Astrocyte of the hippocampus (primary cell): ENCODE results near the gene WNT9A.
"Not testable (repeated sequence)": the region's sequence is repeated elsewhere in the genome, so short reads cannot be mapped to it uniquely, and the experiment has no call there.

Experiments
- DNase-seq: peaks from one replicate; pipeline ENCODE4 v3.0.0; 2011; ENCODE audit warnings: low read depth, low spot score

The WNT9A gene, protein sequence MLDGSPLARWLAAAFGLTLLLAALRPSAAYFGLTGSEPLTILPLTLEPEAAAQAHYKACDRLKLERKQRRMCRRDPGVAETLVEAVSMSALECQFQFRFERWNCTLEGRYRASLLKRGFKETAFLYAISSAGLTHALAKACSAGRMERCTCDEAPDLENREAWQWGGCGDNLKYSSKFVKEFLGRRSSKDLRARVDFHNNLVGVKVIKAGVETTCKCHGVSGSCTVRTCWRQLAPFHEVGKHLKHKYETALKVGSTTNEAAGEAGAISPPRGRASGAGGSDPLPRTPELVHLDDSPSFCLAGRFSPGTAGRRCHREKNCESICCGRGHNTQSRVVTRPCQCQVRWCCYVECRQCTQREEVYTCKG

DNA sequence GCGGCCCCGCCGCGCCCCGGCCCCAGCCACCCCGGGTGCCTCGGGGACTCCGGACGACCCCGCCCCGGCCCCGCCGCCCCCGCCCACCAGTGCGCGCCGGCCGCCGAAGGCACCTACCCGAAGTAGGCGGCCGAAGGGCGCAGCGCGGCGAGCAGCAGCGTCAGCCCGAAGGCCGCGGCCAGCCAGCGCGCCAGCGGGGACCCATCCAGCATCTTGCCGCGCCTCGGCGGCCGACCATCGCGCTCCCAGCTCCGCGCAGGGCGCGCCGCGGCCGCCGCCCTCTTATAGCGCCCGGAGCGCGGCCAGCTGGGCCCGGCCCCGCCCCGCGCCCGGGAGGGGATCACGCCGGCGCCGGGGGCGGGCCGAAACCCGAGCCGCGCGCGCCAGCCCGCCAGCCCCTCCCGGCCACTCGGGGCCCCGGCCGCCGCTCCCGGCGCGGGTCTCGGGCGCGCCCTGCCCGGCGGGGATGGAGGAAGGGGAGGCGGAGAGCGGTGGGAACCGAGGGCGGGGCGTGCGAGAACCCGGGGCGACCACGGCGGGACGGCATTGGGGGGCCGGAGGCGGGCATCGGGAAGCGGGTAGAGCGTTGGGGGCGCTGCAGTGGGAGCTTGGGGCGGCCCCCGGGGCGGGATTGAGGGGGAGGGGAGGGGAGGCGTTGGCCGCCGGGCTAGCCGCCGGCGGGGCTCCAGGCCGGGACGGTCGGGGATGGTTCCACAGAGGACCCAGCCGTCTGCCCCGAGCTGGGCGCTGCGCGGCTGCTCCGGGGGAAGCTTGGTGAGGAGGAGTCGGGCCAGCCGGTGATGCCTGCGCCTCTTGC, at the start of gene WNT9A:
Gene WNT9A (minus strand): TSS at position 257 of the 817 bp plus-strand sequence. CDS start 45 bp downstream, at position 212.
- peak; percentile 80 for DNase-seq

DNA sequence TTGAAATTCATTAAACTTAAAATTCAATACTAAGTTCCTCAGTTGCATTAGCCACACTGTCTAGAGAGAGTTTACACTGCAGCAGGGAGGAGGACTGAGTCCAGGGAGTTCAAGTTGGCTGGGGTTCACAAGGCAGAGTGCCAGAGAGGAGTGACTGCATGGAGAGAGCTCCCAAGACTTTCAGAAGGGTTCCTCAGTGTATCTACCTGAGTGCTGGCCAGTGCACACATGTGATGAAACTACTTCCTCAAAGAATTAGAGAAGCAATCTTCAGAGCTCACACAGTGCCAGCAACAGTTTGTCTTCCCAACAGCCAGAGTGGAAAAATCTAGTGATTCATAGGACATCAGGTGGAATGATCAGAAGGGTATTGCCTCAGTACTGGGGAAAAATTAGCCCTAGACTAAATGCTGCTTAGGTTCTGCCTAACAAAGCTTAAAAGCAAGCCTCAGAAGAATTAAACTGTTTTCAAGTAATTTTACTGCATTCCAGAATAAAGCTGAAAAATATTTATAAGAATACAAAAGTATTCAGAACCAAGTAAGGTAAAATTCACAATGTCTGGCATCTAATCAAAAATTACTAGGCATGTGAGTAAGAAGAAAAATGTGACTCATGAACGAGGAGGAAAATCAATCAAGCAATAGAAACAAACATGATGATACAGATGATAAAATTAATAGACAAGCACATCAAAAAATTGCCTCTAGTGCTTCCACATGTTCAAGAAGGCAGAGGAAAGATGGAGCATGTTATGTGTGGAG, 48.6 kb upstream of the WNT9A start:
- no peak for DNase-seq

DNA sequence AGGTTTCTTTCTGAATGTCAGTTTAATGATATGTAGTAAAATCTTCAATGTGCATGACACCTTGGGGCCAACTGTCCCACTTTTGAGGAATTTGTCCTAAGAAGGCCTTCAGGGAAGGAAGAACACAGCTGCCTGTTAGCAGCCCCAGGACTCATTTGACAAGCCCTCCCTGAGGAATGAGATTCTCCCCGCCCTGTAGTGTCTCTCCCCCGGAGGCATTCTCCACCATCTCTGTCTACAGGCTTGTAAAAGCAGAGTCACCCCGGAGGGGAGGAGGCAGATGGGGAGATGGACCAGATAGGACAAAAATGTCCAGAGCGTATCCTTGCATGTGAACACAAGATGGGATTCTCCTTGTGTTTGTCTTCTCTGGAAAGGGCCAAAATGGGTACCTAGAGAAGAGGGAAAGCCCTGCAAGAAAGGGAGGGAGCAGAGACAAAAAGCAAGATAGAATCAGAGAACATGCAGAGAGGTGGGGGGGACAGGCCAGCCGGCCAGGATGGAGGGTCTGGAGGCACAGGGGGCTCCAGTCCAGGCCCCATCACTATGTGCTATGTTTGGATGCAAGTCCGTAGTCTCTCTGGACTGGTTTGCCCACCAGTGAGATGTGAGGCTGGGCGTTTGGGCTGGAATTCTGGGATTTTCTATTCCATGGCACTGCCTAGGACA, 47.0 kb upstream of the WNT9A start:
- DNase-seq = no peak

DNA sequence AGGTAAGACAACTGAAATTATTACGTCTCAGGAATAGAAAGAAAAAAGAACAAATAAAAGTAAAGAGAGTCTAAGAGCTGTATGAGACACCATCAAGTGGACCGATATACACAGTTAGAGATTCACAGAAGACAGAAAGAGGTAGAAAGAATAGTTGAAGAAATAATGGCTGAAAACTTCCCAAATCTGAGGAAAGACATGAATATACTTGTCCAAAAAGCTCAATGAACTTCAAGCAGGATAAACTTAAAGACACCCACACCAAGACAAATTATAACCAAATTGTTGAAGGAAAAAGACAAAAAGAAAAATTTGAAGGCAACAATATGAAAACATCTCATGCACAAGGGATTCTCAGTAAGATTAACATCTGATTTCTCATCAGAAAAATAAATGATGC, 39.4 kb upstream of the WNT9A start:
- DNase-seq = no peak

DNA sequence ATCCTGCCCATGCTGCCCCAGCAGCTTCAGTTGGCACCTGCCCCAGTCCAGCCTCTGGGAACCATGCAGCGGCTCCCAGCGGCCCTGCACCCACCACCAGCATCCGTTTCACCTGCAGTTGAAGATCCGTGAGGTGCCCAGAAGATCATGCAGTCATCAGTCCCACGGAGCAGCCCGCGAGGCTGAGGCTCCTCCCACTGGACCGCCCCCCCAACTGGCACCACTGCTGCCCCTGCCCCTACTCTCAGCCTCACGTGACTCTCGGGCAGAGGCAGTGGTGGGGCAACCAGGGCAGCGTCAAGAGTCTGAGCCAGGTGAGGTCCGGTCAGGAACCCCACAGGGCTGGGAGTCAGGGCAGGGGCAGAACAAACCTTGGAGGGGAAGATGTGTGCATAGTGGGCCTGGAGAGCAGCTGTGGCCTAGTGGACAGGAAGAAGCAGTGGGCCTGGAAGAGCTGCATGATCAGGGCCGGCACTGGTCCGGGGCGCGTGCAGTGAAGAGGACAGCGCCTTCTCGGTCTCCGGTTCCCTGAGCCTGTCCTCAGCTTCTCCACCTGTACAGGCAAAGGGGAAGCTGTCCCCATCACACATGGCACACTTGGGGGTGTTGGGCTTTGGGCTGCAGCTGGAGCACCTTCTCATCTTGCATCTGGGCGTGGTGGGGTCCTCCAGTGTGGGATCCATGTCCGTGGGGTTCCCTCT, 28.0 kb upstream of the WNT9A start:
- DNase-seq = not testable (repeated sequence)

DNA sequence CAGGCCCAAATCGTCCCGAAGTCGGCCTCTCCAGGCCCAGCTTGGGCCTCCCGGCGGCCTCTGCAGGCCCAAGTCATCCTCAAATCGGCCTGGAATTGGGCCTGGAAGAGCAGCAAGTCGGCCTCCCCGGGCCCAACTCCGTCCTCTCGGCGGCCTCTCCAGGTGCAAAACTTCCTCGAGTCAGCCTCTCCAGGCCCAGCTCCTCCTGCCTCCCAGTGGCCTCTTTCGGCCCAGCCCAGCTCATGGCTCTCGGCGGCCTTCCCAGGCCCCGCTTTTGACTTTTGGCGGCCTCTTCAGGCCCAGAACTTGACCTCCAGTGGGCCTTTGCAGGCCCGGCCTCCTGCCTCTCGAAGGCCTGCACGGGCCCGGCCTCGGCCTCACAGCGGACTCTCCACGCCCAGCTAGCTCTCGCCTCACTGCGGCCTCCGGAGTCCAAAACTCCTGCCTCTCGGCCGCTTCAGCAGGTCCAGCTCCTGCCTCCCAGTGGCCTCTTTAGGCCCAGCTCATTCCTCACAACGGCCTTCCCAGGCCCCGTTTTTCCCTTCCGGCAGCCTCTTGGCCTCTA, 26.1 kb upstream of the WNT9A start:
- DNase-seq = not testable (repeated sequence)

DNA sequence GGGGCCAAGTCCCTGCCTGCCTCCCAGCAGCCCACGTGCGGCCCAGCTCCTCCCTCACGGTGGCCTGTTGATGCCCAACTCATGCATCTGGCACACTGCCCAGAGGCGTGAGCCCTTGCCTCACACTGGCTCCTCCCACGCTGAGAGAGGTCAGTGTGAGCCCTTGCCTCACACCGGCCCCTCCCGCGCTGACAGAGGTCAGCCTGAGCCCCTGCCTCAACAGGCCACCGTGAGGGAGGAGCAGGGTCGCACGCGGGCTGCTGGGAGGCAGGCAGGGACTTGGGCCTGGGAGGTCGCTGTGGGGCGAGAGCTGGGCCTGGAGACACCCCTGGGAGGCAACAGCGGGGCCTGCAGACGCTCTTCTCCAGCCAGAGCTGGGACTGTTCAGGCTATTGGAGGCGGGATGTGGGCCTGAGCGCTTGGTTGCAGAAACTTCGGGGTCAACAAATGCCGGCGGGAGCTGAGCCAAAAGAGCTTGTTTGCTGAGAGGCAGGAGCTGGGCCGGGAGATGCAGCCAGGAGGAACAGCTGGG, 25.2 kb upstream of the WNT9A start:
- DNase-seq = not testable (repeated sequence)

DNA sequence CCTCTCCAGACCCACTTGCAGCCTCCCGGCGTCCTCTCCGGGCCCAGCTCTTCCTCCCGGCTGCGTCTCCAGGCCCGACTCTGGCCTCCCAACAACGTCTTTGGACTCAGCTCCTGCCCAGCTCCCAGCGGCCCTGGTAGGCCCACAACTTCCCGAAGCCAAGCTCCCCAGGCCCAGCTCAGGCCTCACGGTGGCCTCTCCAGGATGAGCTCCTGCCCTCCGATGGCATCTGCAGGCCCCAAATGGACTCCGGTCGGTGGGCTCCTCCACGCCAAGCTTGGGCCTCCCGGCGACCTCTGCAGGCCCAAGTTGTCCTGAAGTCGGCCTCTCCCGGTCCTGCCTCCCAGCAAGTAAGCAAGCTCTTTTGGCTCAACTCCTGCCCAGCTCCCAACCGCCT, 24.5 kb upstream of the WNT9A start:
- not testable (repeated sequence) for DNase-seq

DNA sequence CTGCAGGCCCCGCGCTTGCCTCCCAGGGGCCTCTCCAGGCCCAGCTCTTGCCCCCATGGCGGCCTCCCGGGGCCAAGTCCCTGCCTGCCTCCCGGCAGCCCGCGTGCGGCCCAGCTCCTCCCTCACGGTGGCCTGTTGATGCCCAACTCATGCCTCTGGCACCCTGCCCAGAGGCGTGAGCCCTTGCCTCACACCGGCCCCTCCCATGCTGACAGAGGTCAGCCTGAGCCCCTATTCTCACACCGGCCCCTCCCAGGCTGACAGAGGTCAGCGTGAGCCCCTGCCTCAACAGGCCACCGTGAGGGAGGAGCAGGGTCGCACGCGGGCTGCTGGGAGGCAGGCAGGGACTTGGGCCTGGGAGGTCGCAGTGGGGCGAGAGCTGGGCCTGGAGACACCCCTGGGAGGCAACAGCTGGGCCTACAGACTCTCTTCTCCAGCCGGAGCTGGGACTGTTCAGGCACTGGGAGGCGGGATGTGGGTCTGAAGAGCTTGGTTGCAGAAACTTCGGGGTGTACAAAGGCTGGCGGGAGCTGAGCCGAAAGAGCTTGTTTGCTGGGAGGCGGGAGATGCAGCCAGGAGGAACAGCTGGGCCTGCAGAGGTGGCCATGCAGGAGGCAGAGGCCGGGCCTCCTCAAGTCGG, 24.0 kb upstream of the WNT9A start:
- not testable (repeated sequence) for DNase-seq

DNA sequence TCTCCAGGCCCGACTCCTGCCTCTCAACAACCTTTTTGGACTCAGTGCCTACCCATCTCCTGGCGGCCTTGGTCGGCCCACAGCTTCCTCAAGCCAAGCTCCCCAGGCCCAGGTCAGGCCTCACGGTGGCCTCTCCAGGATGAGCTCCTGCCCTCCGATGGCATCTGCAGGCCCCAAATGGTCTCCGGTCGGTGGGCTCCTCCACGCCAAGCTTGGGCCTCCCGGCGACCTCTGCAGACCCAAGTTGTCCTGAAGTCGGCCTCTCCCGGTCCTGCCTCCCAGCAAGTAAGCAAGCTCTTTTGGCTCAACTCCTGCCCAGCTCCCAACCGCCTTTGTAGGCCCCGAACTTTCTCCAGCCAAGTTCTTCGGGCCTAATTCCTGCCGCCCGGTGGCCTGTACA, 23.5 kb upstream of the WNT9A start:
- DNase-seq = not testable (repeated sequence)

DNA sequence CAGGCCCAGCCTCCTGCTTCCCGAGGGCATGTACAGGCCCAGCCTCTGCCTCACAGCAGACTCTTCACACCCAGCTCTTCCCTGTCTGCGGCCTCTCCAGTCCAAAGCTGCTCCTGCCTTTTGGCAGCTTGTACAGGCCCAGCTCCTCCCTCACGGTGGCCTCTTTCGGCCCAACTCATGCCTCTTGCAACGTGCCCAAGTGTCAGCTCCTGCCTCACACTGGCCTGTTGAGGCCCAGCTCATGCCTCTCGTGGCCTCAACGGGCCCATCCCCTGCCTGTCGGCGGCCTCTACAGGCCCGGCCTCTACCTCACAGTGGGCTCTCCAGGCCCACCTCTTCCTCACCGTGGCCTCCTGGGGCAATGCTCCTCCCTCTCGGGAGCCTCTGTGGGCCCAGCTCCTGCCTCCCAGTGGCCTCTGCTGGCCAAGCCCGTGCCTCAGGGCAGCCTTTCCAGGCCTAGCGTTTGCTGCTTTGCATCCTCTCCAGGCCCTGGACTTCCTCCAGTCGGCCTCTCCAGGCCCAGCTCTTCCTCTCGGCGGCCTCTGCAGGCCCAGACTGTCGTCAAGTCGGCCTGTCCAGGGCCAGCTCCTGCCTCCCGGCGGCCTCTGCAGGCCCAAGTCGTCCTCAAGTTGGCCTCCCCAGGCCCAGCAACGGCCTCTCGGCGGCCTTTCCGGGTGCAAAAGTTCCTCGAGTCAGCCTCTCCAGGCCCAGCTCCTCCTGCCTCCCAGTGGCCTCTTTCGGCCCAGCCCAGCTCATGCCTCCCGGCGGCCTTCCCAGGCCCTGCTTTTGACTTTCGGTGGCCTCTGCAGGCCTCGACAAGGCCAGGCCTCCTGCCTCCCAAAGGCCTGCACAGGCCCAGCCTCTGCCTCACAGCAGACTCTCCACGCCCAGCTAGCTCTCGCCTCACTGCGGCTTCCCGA, 22.6 kb upstream of the WNT9A start:
- not testable (repeated sequence) for DNase-seq

DNA sequence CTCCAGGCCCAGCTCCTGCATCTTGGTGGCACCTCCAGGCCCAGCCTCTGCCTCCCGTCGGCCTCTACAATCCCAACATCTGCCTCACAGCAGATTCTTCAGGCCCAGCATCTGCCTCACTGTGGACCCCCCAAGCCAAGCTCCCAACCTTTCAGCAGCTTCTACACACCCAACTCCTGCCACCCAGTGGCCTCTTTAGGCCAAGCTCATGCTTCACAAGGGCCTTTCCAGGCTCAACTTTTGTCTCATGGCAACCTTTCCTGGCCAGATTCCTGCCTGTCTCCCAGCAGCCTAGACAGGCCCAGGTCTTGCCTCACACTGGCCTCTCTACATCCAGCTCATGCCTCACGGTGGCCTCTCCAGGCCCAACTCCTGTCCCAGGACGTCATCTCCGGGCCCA, 20.1 kb upstream of the WNT9A start:
- not testable (repeated sequence) for DNase-seq

DNA sequence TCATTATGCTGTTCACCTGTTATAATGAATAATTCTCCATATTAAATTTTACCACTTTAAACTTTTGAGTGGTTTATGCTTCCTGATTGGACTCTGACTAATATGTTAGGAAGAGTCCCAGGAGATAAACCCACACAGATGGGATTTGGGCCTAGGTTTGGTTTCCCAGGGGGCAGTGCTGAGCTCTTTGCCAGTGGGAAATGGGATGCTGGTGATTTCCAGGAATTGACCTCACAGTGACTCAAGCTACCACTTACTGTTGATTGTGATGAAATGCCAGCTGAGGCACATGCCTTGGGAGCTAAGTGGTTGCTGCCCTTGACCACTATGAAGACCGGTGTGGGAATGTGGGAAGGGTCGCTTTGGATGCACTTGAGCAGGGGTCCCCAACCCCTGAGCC, 19.0 kb upstream of the WNT9A start:
- not testable (repeated sequence) for DNase-seq

DNA sequence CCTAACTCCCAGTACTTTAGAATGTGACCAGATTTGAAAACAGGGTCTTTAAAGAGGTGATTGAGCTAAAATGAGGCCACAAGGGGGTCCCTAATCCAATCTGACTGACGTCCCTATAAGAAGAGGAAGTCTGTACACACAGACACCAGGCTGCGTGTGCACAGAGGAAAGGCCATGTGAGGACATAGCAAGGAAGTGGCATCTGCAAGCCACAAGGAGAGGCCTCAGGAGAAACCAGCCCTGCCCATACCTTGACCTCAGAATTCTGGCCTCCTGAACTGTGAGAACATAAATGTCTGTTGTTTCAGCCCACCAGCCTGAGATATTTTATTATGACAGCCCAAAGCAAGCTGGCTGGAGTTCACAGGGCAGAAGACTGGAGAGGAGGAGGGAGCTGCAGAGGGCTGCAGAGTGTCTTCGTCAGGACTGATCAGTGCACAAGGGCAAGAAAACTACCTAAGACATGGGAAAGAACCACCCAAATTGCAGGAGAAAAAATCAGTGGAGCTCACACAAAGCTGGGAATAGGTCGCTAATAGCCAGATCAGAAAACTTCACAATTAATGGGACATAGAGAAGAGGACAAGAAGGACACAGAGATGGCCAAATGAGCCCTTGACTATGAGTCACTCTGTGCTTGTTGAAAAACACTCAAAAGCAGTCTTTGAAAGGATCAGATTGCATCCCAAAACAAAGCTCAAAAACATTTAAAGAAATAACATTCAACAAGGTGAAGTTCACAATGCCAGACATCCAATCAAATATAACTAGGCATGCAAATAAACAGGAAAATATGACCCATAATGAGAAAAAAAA, 14.1 kb upstream of the WNT9A start:
- DNase-seq = no peak

DNA sequence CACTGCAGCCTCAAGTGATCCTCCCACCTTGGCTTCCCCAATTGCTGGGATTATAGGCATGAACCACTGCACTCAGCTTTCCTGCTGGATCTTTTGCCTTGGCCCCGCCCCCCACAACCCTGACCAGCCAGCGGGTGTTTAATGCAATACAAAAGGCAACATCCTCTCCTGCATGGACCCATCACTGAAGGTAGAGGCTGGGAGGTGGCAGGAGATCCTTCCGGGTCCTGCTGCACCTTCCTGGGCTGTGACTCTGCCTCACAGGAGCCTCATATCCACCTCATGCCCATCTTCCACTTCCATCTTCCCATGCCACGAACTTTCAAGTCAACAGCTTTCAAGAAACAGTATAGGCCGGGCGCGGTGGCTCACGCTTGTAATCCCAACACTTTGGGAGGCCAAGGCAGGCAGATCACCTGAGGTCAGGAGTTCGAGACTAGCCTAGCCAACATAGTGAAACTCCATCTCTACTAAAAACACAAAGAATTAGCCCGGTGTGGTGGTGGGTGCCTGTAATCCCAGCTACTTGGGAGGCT, 11.7 kb upstream of the WNT9A start:
- DNase-seq = no peak

DNA sequence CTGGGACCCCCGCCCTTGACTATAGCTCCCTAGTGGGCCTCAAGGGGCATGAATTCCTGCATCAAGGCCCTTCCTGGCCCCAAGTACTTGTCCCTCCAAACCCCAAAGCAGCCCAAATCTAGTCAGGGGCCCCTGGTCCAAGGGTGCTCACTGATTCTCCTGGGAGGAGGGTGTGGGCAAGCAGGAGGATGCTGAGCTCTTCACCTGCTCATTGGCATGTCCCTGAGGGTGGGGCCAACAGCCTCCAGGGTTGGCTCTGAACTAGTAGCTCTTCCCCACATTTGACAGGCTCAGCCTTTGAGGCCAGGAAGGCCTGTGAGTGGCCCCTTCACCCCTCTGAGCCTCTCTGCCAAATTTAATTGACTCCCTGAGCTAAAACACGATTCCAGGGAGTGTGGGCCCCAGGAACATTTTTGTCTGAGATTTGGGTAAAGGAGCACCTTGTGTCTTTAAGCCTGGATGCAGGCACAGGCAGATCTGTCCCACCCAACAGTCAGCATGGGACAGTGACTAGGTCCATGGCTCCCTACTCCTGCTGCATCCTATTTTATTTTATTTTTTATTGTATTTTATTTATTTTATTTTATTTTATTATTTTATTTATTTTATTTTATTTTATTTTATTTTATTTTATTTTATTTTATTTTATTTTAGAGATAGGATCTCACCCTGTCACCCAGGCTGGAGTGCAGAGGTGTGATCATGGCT, 11.0 kb upstream of the WNT9A start:
- no peak for DNase-seq

DNA sequence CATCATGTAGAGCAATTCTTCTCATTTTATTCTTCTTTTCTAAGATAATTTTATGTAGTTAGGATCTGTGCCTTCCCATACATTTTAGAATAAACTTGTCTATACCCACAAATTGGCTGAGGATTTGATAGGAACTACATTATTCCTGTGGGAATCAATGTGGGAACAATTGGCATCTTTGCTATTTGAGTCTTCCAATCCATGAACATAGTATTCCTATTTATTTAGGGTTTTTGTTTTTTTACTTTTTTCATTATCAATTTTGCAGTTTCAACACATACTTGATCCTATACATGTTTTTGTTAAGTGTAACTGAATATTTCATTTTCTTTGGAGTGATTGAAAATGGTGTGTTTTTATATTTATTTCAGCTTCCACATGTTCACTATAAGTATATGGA, 8.1 kb upstream of the WNT9A start:
- no peak for DNase-seq
